ENCODE measurements around the gene CCDC12.

- TF ChIP-seq POLR2AphosphoS5 (IDR thresholded peaks at IDR 0.05; ENCODE audit: borderline replicate concordance, low read depth, low read length) = no peak
- TF ChIP-seq EZH2 (IDR thresholded peaks at IDR 0.05) = no peak
- TF ChIP-seq FOXP2 (optimal IDR thresholded peaks at IDR 0.05; ENCODE audit: control extremely low read depth, extremely low read length, insufficient read depth) = no peak
Measured at GRCh38 chr3:46970391-46971091, 6.0 kb downstream of the CCDC12 start.

Data from SK-N-MC (cell line).